T-helper 22 cell (primary cell): ENCODE results near the gene NAXD.
"Not testable (repeated sequence)": the region's sequence is repeated elsewhere in the genome, so short reads cannot be mapped to it uniquely, and the experiment has no call there.

Experiments used
- DNase-seq: peaks from one replicate; pipeline ENCODE4 v3.0.0-alpha.2; 2020; ENCODE audit warnings: low read depth

NAXD gene

DNA sequence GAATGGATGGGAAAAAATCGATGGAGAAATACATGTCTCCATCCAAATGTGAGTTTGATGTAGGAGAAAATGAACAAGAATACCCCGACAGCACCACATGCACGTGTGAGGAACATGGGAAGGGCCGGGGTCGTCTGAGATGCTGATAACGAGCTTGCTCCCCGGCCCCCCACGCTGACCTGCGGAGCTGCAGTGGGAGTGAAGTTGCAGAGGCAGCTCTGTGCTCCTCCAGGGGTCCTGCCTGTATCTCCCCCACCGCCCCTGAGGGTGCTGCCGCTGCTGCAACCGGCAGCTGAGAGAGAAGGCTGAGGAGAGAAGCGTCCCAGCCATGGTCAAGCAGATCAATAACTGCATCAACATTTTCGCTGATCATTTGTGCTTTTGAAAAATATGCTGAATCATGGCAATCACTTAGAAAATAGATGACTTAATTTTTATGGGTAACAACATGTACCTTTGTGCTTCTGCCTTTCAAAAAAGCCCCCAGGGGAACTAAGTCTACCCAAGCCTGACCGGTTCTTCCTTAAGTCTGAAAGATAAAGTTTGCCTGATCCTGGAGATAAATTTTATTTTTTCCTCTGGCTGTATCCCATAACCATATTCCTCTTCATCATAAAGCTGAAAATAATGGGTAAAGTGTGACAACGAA is 18.2 kb upstream of the NAXD start:
- DNase-seq: no peak

GRCh38 chr13:110600261-110600819 is 15.0 kb upstream of the NAXD start:
- no peak for DNase-seq

- DNase-seq: no peak
Observed at GRCh38 chr13:110600980-110601379, 14.4 kb upstream of the NAXD start.

DNA sequence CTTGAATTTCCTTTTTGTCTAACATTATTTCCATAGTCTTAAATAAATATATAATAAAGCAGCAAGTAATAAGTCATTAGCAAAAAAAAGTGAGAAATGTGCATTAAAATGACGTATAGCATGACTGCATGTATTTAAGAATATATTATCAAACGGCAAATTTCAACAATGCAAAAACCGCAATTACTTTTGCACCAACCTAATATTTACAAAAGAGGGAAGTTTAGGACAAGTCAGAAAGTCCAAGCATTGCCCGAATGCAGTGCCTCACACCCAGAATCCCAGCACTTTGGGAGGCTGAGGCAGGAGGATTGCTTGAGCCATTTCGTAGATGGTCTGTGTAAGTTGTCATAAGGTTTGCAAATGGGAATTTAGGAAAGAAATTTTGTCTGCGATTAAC is 10.2 kb upstream of the NAXD start:
- DNase-seq: no peak

DNA sequence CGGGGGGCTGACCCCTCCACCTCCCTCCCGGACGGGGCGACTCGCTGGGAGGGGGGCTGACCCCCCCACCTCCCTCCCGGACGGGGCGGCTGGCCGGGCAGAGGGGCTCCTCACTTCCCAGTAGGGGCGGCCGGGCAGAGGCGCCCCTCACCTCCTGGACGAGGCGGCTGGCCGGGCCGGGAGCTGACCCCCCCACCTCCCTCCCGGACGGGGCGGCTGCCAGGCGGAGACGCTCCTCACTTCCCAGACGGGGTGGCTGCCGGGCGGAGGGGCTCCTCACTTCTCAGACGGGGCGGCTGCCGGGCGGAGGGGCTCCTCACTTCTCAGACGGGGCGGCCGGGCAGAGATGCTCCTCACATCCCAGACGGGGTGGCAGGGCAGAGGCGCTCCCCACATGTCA is 9.1 kb upstream of the NAXD start:
- not testable (repeated sequence) for DNase-seq

GRCh38 chr13:110607675-110608224 is 7.6 kb upstream of the NAXD start:
- DNase-seq: no peak

GRCh38 chr13:110610955-110611595 is 4.3 kb upstream of the NAXD start:
- no peak for DNase-seq

DNA sequence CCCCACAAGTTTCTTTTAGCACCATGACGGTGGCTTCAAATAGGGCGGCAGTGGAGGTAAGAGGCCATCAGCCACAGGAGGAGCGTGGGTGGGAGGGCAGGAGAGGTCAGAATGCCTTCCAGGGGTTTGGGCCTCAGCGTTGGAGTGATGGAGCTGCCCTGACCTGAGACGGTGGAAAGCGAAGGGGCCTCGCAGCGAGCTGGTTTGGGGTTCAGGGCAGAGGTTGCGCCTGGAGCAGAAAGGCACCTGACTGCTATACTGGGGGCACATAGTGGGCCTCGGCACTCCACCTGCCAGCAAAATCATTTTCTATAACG is 382 bp upstream of the NAXD start:
- no peak for DNase-seq

DNA sequence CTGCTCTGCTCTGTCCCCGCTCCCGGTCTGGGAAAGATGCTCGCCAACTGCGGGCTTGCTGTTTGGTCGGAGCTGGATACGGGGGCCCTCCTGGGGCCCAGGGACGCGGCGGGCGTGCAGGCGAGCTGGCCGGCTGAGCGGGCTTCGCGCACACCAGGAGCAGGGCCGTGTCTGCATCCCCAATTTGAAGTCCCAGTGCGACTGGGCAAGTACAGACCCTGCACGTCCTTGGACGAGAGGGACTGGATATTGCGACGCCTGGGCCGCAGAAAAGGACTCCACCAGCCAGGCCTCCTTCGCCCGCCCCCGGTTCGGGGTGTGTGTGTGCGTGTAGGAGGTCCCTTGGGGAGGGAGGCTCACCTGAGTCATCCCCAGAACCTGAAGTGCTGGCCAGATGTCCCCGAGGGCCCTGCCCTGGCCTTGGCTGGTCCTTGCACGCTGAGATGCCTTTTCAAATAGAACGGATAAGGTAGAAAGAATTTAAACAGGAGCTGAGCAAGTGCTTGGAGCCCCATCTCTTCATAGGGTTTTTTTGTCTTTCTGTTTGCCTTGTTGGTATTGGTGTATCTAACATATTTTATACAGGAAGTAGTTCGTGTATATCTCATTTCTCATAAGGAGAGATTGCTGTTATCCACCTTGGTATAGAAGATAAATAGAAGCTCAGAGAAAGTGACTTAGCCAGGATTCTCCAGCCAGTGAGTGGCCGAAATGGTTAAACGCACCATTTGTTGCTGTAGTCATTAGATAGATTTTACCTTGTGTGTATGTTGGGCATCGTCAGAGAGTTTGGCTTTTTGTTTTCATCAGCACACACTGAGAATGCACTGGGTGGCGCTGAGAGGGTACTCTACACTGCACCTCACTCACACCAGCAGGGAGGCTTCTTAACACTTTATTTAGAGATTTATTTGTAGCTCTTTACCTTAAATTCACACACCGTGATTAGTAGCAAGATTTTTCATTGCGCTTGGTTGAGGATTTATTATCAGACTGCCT is 1.1 kb downstream of the NAXD start:
- no peak for DNase-seq

DNA sequence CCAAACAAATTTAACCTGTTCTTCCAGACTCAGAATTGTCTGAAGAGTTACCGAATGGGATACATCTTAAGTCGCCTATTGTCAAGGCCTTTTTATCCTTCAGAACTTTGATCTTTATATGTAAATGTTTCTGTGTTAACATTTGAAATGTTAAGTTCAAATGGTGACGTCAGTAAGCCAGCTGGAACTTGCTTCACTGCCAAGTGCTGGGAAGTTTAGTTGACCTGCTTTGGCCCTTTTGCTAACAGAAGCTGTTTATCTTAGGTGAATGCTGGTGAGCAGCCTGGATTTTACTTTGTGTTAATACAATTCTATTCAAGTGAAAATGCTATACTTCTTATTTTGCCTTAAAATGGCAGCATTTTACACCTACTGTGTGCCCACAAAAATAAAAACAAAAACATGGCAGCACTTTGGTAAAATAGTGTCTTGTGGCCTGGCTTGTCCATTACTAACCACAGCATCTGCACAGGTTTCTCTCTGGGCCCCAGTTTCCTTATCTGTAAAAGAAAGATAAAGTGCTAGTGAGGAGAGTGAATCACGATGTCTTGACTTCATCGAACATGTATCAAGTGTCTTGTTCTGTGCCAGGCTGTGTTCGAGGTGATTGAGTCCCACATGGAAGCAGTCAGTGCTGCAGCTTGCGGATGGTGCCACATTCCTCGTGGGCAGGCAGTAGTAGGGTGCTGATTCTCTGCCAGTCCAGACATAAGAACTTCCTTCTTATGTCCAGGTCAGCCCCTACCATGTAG is 2.2 kb downstream of the NAXD start:
- no peak for DNase-seq

GRCh38 chr13:110618167-110618566 is 2.8 kb downstream of the NAXD start:
- no peak for DNase-seq

DNA sequence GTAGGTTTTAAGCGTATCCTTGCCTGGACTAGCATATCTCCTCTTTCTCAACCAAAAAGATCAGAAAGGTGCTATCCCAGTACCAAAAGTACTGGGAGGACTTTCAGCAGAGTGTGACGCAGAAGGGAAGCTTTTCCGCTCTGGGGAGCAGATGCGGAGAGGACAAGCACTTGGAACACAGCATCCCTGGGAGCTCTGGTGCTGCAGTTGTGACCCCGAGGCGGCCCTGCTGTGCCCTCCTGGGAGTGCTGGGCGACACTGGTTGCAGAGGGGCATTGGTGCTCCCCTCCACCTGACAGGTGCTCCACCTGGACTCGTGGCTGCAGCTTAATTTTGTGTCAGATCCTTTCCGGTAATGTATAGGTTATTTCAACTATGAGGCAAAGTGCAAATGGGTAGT is 3.4 kb downstream of the NAXD start:
- no peak for DNase-seq

DNA sequence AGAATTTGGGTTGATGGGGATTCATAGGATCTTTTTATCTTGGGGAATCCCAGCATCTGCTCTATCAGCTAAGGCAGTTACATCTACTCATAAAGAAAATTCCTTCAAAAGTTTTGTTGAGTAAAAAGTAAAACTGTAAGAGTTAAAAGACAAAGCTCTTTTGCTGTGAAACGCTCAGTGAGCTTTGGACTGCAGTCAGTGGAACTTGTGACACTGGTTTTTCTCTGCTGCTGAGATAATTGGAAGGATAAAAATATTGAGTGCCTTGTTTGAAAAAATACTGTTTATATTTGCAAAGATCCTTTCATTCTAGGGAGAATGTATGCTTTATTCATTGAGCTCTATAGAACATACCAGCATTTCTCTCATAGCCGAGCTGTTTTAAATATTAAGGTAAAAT is 5.3 kb downstream of the NAXD start:
- no peak for DNase-seq

DNA sequence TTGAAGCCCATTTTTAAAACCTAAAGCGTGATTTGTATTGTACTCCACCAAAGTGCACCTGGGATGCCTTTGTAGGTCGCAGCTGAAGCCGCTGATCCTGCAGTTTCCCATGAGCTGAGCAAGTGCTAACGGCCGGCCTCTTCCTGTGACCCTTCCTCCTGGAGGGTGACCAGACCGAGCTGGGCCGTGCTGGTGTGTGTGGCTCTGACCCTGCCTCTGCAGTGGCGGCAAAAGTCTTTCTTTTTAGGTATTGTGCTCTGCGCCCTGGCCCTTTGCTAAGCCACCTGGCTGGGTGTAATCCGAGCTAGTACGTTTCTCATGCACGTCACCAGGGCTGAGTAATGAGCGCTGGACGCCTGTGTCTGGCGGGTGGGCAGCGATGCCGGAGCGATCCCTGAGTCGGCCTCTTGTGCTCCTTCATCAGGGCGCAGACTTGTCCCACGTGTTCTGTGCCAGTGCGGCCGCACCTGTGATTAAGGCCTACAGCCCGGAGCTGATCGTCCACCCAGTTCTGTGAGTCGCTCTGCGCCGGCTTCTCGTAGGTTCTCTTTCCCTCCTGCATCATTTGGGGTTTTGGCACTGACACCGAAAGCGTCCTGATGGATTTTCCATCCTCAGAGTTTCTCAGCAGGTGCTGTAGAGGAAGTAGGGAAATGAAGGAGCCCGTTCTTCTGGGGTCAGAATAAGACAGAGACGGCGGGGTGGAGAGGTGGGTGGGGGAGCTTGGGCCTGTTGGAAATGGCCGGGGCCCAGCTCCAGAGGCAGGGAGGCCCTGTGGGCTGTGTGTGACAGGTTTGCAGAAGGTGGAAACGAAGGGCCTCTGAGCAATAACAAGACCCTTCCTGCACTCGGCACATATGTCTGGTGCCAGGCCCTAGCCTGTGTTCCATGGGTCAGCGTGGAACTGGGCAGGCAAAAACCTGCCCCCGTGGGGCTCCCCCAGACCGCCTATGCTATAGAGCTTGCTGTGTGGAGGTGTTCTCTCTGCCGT is 9.7 kb downstream of the NAXD start:
- no peak for DNase-seq

DNA sequence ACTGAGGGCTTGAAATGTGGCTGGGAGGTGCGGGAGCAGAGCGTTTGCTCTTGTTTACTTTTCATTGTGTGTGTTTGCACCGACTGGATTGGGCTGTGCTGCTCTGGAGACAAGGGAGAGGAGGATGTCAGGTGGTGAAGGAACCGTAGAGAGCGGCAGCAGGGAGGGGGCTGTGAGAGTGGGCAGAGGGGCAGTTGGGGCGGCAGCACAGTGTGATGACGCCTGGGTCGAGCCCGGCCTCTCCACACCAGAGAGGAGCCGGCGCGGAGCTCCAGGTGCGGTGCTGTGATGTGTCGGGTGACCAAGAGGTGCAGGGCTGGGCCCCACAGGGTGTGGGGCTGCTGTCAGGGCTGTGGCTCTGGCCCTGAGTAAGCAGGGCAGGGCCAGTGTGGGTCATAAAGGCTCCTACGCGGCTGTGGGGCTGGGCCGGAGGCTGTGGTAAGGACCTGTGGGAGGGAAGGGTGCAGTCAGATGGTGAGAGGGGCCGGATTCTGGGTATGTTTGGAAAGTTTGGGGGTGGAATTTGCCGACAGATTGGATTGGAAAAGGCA is 10.5 kb downstream of the NAXD start:
- DNase-seq: no peak

- no peak for DNase-seq
Observed at GRCh38 chr13:110626521-110626920, 11.2 kb downstream of the NAXD start.

GRCh38 chr13:110627351-110627750 is 12.0 kb downstream of the NAXD start:
- DNase-seq: no peak

- no peak for DNase-seq
Observed at GRCh38 chr13:110627761-110628476, 12.6 kb downstream of the NAXD start.

GRCh38 chr13:110628477-110628793 is 13.1 kb downstream of the NAXD start:
- DNase-seq: no peak
